GM19324 (cell line): ENCODE measurements around the gene LIN7C.
"Not testable (repeated sequence)": the region's sequence is repeated elsewhere in the genome, so short reads cannot be mapped to it uniquely, and the experiment has no call there.

ENCODE experiments used
- ATAC-seq: cut with Tn5 transposase; IDR thresholded peaks from one replicate; pipeline ENCODE4 v1.9.1; 2021; ENCODE audit warnings: mild to moderate bottlenecking, moderate library complexity; ENCODE audit not compliant: unreplicated experiment, low FRiP score

The LIN7C gene

DNA sequence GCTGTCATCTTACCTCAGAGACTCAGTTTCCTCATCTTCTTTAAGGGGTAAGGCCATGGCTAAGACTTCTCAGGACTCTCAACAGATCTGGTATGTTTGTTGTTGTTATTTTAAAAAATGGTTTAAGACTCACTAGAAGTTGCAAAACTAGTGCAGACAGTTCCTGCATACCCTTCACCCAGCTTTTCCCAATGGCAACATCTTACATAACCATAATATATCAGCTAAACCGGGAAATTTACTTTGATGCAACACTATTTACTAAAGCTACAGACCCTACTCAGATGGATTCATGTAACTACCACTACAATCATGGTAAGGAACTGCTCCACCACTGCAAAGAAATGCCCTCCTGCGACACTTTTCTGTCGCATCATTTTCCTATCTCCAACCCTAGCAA, 54.4 kb downstream of the LIN7C start:
- ATAC-seq, result no peak

DNA sequence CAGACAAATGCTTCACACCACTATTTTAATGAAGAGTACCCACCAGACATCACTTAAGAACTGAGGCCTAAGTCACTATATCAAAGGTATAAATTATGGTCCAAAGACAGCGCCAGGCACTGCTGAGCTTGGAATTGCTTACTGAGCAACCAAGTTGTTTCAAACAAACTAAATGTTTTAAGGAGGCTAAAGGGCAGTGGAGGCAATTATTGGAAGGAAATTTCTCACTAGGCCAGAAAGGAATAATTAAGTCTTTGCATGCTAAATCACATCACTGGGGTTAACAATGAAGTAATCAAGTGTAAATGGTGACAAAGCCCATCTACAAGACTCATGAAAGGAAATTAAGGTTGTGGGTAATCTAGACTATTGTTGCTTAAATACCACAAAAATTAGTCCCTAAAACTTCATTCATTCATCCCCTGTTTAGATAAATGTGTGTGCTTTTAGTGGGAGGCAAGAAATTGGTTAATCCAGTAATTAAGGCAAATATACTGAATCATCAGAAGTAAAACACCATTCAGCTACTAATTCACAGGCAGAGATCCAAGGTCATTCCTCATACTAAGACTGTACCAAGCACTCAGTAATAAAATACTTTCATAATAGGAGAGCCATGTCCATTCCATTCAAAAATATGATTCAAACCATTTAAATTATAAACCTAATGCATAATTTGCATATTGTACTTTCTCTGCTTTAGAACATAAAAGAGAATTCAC, 55.2 kb downstream of the LIN7C start:
- ATAC-seq, result no peak

DNA sequence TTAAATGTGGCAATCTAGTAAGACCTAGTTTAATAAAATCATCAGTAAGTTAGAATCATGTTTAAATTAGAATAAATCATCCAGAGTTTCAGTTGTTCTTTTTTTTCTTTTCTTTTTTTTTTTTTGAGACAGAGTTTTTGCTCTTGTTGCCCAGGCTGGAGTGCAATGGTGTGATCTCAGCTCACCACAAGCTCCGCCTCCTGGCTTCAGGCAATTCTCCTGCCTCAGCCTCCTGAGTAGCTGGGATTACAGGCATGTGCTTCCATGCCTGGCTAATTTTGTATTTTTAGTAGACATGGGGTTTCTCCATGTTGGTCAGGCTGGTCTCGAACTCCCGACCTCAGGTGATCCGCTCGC, 58.4 kb downstream of the LIN7C start:
- ATAC-seq, result not testable (repeated sequence)

DNA sequence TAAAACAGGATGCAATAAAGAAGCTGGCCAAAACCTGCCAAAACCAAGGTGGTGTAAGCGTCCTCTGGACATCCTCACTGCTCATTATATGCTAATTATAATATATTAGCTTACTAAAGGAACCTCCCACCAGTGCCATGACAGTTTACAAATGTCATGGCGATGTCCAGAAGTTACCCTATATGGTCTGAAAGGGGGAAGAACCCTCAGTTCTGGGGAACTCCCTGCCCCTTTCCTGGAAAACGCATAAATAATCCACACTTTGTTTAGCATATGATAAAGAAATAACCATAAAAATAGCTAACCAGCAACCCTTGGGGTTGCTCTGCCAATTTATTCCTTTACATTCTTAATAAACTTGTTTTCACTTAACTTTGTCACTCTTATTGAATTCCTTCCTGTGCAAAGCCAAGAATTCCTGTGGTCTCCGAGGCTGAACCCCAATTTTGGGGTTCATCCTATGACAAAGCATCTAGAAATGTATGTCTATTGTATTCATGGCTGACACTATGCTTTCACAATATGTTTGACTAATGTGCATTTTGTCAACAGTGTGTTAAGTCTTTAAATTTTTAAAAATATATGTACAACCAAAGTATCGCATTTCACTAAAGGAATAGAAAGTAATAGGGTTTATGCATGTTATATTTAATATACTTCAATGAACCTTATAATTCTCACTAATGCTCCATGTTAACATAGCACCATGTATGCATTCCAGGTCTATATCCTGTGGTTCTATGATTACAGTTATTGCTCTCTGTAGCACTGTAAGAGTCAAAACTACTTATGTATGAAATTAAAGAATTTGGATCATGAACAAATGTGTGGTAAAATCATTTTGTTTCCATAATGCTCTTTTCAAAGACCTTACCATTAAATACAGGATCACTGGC, 59.0 kb downstream of the LIN7C start:
- no peak for ATAC-seq

DNA sequence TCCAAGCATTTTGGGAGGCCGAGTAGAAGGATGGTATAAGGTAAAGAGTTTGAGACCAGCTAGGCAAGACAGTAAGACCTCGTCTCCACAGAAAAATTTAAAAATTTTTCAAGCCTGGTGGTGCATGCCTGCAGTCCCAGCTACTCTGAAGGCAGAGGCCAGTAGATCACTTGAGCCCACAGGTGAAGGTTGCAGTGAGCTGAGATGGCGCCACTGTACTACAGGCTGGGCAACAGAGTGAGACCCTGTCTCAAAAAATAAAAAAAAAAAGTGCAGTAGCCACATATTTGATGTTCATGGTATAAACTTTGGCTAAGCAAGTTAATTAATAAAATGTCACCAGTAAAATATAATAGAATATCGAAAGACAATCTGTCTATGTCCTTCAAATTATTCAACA, 60.9 kb downstream of the LIN7C start:
- no peak for ATAC-seq

DNA sequence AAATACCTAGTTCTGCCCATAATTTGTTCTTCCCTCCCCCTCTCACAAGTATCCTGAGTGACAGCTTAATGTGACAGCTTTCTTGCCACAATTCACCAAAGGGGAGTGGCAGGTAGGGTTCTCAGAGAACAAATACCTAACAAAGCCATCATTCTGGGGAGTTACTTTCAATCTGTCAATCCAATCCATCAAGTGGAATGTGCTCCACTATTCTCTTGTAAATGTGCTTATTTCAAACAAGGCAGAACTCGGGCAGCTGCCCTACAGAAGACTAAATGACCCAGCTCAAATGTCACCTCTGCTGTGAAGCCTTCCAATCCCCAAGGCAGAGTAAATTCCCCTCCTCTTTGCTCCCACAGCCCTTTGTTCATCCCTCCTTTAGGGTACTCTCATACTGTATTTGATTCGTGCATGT, 61.8 kb downstream of the LIN7C start:
- ATAC-seq, result no peak
